WTC11 (cell line): ENCODE results near the gene NQO2. TPM values are rescaled to one million over a fixed set of nuclear protein-coding genes. Genes with fewer than 3 reads are reported as not detected.

Experiments
- ATAC-seq: fragments of 200-7000 bp; cut with Tn5 transposase; 2 replicates; pipeline ENCODE4 v1.10.0; 2021; ENCODE audit warnings: mild to moderate bottlenecking, moderate library complexity
- CTCF ChIA-PET: fragments of 300-600 bp; sonication (Branson Sonifier 250); formaldehyde crosslinking; loops from one replicate; lab custom pipeline; 2021; ENCODE audit warnings: antibody characterized with exemption; lab: Charles Lee
- POLR2A ChIA-PET: fragments of 350-600 bp; sonication (Branson Sonifier 250); formaldehyde crosslinking; loops from one replicate; lab custom pipeline; 2021; ENCODE audit warnings: antibody characterized with exemption; lab: Charles Lee
- DNase-seq: peaks from one replicate; pipeline ENCODE4 v3.0.0; 2021; ENCODE audit warnings: low spot score
- H3K27ac Mint-ChIP-seq: 2 replicates; pipeline ENCODE4 v1.8.0; 2021; ENCODE audit warnings: mixed read lengths
- H3K27me3 Mint-ChIP-seq: 2 replicates; pipeline ENCODE4 v1.8.0; 2021; ENCODE audit warnings: low read depth, mild to moderate bottlenecking, moderate library complexity, mixed read lengths
- H3K36me3 Mint-ChIP-seq: 2 replicates; pipeline ENCODE4 v1.8.0; 2021; ENCODE audit warnings: mixed read lengths
- H3K4me1 Mint-ChIP-seq: 2 replicates; pipeline ENCODE4 v1.8.0; 2022; ENCODE audit warnings: mixed read lengths
- H3K4me3 Mint-ChIP-seq: 2 replicates; pipeline ENCODE4 v1.8.0; 2021; ENCODE audit warnings: mild to moderate bottlenecking, moderate library complexity, mixed read lengths
- H3K9me3 Mint-ChIP-seq: 2 replicates; pipeline ENCODE4 v1.8.0; 2021; ENCODE audit warnings: mixed read lengths
- CDX4 ChIP-seq: fragments of 250-450 bp; sonication (Bioruptor Pico); IDR thresholded peaks from 2 replicates; pipeline ENCODE4 v1.9.0; 2021; ENCODE audit warnings: moderate library complexity, mild to moderate bottlenecking, inconsistent platforms, borderline replicate concordance
- CREM ChIP-seq: sonication (generic); formaldehyde crosslinking; IDR thresholded peaks from 2 replicates; pipeline ENCODE4 v1.8.1; 2022; ENCODE audit warnings: mild to moderate bottlenecking, missing genetic modification reagents, moderate library complexity
- E2F1 ChIP-seq: sonication (generic); formaldehyde crosslinking; IDR thresholded peaks from 2 replicates; pipeline ENCODE4 v1.8.0; 2022; ENCODE audit warnings: mild to moderate bottlenecking, missing genetic modification reagents
- ESRRA ChIP-seq: sonication (generic); formaldehyde crosslinking; IDR thresholded peaks from 2 replicates; pipeline ENCODE4 v1.8.1; 2022; ENCODE audit warnings: mild to moderate bottlenecking, missing genetic modification reagents, borderline replicate concordance
- GABPB1 ChIP-seq: sonication (generic); formaldehyde crosslinking; IDR thresholded peaks from 2 replicates; pipeline ENCODE4 v1.8.1; 2023; ENCODE audit warnings: mild to moderate bottlenecking, missing genetic modification reagents
- GTF2I ChIP-seq: fragments of 250-450 bp; sonication (Bioruptor Pico); conservative IDR thresholded peaks from 2 replicates; pipeline ENCODE4 v1.4.0; 2021; ENCODE audit warnings: mild to moderate bottlenecking
- IRF1 ChIP-seq: sonication (generic); formaldehyde crosslinking; IDR thresholded peaks from 2 replicates; pipeline ENCODE4 v1.8.0; 2023; ENCODE audit warnings: missing genetic modification reagents
- IRF2 ChIP-seq: sonication (generic); formaldehyde crosslinking; IDR thresholded peaks from 2 replicates; pipeline ENCODE4 v1.8.0; 2022; ENCODE audit warnings: low read depth, missing genetic modification reagents, borderline replicate concordance
- KAT7 ChIP-seq: sonication (generic); formaldehyde crosslinking; IDR thresholded peaks from 2 replicates; pipeline ENCODE4 v1.8.1; 2023; ENCODE audit warnings: missing genetic modification reagents, mild to moderate bottlenecking, borderline replicate concordance
- MAX ChIP-seq: sonication (generic); formaldehyde crosslinking; IDR thresholded peaks from 2 replicates; pipeline ENCODE4 v1.8.0; 2022; ENCODE audit warnings: mild to moderate bottlenecking, missing genetic modification reagents
- NFE2L1 ChIP-seq: sonication (generic); formaldehyde crosslinking; IDR thresholded peaks from 2 replicates; pipeline ENCODE4 v1.8.1; 2023; ENCODE audit warnings: missing genetic modification reagents
- NFYB ChIP-seq: sonication (generic); formaldehyde crosslinking; conservative IDR thresholded peaks from 2 replicates; pipeline ENCODE4 v1.8.0; 2022; ENCODE audit warnings: low read depth, missing genetic modification reagents
- NR2C2 ChIP-seq: sonication (generic); formaldehyde crosslinking; IDR thresholded peaks from 2 replicates; pipeline ENCODE4 v1.8.0; 2022; ENCODE audit warnings: mild to moderate bottlenecking, missing genetic modification reagents
- SP1 ChIP-seq: sonication (generic); formaldehyde crosslinking; conservative IDR thresholded peaks from 2 replicates; pipeline ENCODE4 v1.8.1; 2022; ENCODE audit warnings: missing genetic modification reagents
- TCF7 ChIP-seq: sonication (generic); formaldehyde crosslinking; IDR thresholded peaks from 2 replicates; pipeline ENCODE4 v1.8.0; 2022; ENCODE audit warnings: mild to moderate bottlenecking, low read depth, missing genetic modification reagents, moderate library complexity
- ZNF317 ChIP-seq: sonication (generic); formaldehyde crosslinking; IDR thresholded peaks from 2 replicates; pipeline ENCODE4 v1.8.1; 2023; ENCODE audit warnings: low read depth, mild to moderate bottlenecking, moderate library complexity, missing genetic modification reagents, borderline replicate concordance
- ZNF423 ChIP-seq: fragments of 250-450 bp; sonication (Bioruptor Pico); IDR thresholded peaks from 2 replicates; pipeline ENCODE4 v2.1.2; 2022; ENCODE audit warnings: mild to moderate bottlenecking, moderate library complexity
- ZNF671 ChIP-seq: fragments of 250-450 bp; sonication (Bioruptor Pico); IDR thresholded peaks from 2 replicates; pipeline ENCODE4 v1.8.0; 2021; ENCODE audit warnings: mild to moderate bottlenecking
- total RNA-seq: library from RNA; stranded (reverse); gene quantifications from 3 replicates; pipeline ENCODE4 v1.2.3, GENCODE V29; 2021
- TF ChIP-seq, protein P1 (sequence below): sonication (generic); formaldehyde crosslinking; IDR thresholded peaks from 2 replicates; pipeline ENCODE4 v1.8.1; 2023; ENCODE audit warnings: mild to moderate bottlenecking, missing genetic modification reagents
- TF ChIP-seq, protein P2 (sequence below): fragments of 250-450 bp; sonication (Bioruptor Pico); IDR thresholded peaks from 2 replicates; pipeline ENCODE4 v2.1.2; 2022; ENCODE audit warnings: mild to moderate bottlenecking, moderate library complexity

NQO2 gene
- total RNA-seq, 1 experiment from 2014 or later = 119 TPM

DNA sequence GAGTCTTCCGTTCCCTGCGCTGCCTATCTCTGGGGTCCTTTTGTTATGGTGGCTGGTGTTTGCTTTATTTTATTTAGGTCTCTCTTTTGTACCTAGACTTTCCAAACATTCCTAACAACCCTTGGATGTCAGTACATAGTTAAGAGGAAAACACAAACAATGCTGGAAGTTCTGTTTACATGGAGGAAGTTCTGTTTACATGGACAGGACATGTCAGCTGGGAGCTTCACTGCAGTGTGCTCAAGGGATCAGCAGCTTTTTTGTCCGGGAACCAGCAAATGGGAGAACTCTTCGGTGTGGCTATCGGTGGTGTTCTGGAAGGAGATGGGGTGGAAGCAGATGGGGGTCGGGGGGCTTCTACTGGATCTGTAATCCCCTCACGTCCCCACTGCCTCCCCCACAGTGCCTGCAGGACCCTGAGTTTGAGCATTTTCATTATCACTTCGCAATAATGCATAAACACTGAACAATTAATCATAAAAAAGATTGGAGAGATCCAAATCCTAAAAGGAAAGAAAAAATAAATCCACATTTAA lies 31.0 kb upstream of the NQO2 start (continued):
- no peak for TF ChIP-seq IRF1 (CRISPR knock-in tag)

DNA sequence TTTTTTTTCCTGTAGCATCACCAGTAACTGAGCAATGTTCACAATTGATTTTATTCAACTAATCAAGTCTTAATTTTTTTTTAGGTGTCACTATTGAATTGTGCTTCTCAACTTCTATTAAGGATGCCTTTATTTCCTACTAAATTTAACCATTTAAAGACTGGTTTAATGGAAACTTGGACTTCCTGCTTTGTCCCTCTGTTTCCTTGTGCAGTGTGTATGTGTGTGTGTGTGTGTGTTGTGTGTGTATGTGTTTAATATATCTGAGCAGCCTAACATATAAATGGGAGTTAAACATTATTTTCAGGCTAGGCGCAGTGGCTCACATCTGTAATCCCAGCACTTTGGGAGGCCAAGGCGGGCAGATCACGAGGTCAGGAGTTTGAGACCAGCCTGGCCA lies 30.1 kb upstream of the NQO2 start:
- Mint-ChIP-seq H3K27me3 (peaks cover 15% of the 10 kb centered on the region), H3K4me1 (peaks cover 26% of the 10 kb centered on the region)
- no peak for ATAC-seq
- DNase-seq = no peak
- TF ChIP-seq KAT7 (CRISPR knock-in tag) (no peak), CREM (no peak), NFYB (CRISPR knock-in tag) (no peak), IRF2 (CRISPR knock-in tag) (no peak), ESRRA (CRISPR knock-in tag) (no peak), ZNF671 (CRISPR knock-in tag) (no peak), E2F1 (CRISPR knock-in tag) (no peak)
- TF ChIP-seq, protein P1, sequence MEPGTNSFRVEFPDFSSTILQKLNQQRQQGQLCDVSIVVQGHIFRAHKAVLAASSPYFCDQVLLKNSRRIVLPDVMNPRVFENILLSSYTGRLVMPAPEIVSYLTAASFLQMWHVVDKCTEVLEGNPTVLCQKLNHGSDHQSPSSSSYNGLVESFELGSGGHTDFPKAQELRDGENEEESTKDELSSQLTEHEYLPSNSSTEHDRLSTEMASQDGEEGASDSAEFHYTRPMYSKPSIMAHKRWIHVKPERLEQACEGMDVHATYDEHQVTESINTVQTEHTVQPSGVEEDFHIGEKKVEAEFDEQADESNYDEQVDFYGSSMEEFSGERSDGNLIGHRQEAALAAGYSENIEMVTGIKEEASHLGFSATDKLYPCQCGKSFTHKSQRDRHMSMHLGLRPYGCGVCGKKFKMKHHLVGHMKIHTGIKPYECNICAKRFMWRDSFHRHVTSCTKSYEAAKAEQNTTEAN (CRISPR knock-in tag) = no peak
- TF ChIP-seq, protein P2, sequence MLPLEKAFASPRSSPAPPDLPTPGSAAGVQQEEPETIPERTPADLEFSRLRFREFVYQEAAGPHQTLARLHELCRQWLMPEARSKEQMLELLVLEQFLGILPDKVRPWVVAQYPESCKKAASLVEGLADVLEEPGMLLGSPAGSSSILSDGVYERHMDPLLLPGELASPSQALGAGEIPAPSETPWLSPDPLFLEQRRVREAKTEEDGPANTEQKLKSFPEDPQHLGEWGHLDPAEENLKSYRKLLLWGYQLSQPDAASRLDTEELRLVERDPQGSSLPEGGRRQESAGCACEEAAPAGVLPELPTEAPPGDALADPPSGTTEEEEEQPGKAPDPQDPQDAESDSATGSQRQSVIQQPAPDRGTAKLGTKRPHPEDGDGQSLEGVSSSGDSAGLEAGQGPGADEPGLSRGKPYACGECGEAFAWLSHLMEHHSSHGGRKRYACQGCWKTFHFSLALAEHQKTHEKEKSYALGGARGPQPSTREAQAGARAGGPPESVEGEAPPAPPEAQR = no peak
- TF ChIP-seq, all 79 proteins: peak for 0
- no peak overlapping the region for H3K27ac Mint-ChIP-seq
- ChIA-PET POLR2A (no interaction called here), CTCF (no interaction called here)
- H3K4me3 Mint-ChIP-seq = peak overlapping the region; percentile 18; the same call in 1 of the 2 replicates
- no peaks in the 10 kb centered on the region for H3K36me3 Mint-ChIP-seq
- H3K9me3 Mint-ChIP-seq = peaks cover 6% of the 10 kb centered on the region

GRCh38 chr6:2970034-2970685 lies 29.5 kb upstream of the NQO2 start:
- ATAC-seq = no peak
- H3K36me3 Mint-ChIP-seq = no peaks in the 10 kb centered on the region
- POLR2A ChIA-PET = no interaction called here
- no peak overlapping the region for H3K27ac Mint-ChIP-seq
- H3K4me1 Mint-ChIP-seq = peaks cover 26% of the 10 kb centered on the region
- peaks cover 15% of the 10 kb centered on the region for H3K27me3 Mint-ChIP-seq
- TF ChIP-seq ZNF317 (CRISPR knock-in tag) (no peak), CDX4 (CRISPR knock-in tag) (no peak)
- peaks cover 6% of the 10 kb centered on the region for H3K9me3 Mint-ChIP-seq
- CTCF ChIA-PET = no interaction called here
- H3K4me3 Mint-ChIP-seq = peak overlapping the region; percentile 78
- no peak for DNase-seq

DNA sequence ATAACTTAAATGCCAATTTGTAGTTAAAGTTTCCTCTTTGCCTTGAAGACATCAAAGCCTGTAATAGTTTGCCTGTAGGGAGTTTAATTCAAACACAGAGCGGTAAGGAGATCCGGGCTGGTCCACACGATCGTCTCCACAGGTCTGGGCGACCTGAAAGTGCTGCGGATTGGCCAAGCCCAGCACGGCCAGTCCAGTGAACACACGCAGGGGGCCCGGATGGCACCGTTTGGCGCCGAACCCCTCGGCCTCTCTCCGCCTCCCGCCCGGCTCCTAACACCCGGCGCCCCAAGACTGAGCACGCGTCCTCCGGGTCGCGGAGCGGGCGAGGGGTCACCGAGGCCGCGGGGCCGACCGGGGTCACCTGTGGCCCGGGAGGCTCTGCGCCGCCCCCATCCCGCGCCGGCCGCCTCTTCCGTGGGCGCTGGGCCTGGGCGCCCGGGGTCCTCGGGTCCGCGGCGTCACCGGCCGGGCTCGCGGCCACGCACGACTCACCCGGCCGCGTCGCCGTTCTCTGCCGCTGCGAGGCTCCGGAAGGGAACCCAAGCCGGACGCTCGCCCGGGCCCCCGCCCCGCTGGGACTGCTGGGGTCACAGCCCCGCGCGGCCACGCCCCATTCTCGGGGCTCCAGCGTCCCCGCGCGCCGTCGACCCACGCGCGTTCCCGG lies 28.8 kb upstream of the NQO2 start:
- peak; percentile 81 for ATAC-seq
- Mint-ChIP-seq H3K9me3 (peaks cover 6% of the 10 kb centered on the region), H3K4me3 (peak overlapping the region; percentile 78), H3K27ac (no peak overlapping the region), H3K36me3 (no peaks in the 10 kb centered on the region), H3K27me3 (peaks cover 15% of the 10 kb centered on the region), H3K4me1 (peaks cover 23% of the 10 kb centered on the region)
- ChIA-PET POLR2A (no interaction called here), CTCF (interaction anchor here (0.6 to 1.6 kb wide), 2 partner anchors 18 kb away, joined by 3 to 13 read pairs; no protein-coding TSS in a partner anchor)
- peak; percentile 48 for DNase-seq
- TF ChIP-seq NR2C2 (CRISPR knock-in tag) = no peak
- TF ChIP-seq GTF2I (CRISPR knock-in tag) = no peak
- peak; percentile 50; the same call in 1 of the 2 replicates for TF ChIP-seq GABPB1 (CRISPR knock-in tag)
- peak; percentile 50 for TF ChIP-seq CREM
- TF ChIP-seq SP1 = peak; percentile 34; the same call in 1 of the 2 replicates
- TF ChIP-seq NFE2L1 (CRISPR knock-in tag) = no peak
- TF ChIP-seq TCF7 (CRISPR knock-in tag) = no peak
- 0 out of 2 replicates have a peak, but pooled peaks have one; percentile 6 for TF ChIP-seq MAX
- no peak for TF ChIP-seq ZNF423 (CRISPR knock-in tag)
